Lower leg skin (tissue), 3 donors: ENCODE data around the gene ATRN.

ENCODE experiments used
- CTCF ChIP-seq, 3 donors: fragments of 450-650 bp; IDR thresholded peaks; one replicate each; pipeline ENCODE4 v1.5.1; 2016; ENCODE audit warnings: antibody characterized with exemption in 3 of 3, mild to moderate bottlenecking in 3 of 3, moderate library complexity in 2 of 3
- POLR2A ChIP-seq, 2 donors: fragments of 450-650 bp; IDR thresholded peaks; one replicate each; pipeline ENCODE4 v1.6.1; 2016 to 2017; ENCODE audit warnings: antibody characterized with exemption in 2 of 2, mild to moderate bottlenecking in 1 of 2, moderate library complexity in 1 of 2

DNA sequence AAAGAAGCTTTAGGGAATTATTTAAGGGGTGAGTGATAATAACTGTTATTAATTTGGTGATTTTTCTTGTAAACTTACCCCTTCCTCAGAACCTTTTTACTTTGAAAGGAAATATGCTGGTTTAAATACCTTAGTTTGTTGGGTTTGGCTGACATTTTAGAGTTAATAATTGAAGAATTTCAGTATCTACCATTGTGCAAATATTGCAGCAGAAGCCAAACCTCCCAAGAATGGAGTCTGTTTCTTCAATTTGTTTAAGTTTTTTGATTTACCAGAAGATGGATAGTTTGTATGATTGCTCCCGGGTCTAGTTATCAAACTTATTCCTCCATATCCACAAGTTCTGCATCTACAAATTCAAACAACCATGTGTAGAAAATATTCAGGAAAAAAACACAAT is 77.1 kb downstream of the ATRN start:
- TF ChIP-seq CTCF (IDR thresholded peaks at IDR 0.05) (no peak), POLR2A (IDR thresholded peaks at IDR 0.05) (no peak)
